SK-MEL-5 (cell line): ENCODE measurements around the gene DNER. TPM values are rescaled to one million over a fixed set of nuclear protein-coding genes. Genes with fewer than 3 reads are reported as not detected.

Source experiments
- DNase-seq: peaks from one replicate; pipeline ENCODE4 v3.0.0-alpha.2; 2016; ENCODE audit warnings: low read depth, low spot score
- in situ Hi-C: cut with HindIII; loops from 2 replicates; pipeline ENCODE4 v1.10.0; 2016; ENCODE audit warnings: low sequenced_read_pairs, high pct_unique_total_duplicates, low pct_unique_long_range_greater_than_20kb
- small RNA-seq, 2 experiments: library from RNA; depleted of rRNA; stranded (forward); fragments of <200 nt; gene quantifications; one replicate each; pipeline ENCODE3, GENCODE V24; 2014
- total RNA-seq: library from RNA; depleted of rRNA; stranded (reverse); fragments of >200 nt; shearing (Covaris generic); gene quantifications from 2 replicates; pipeline ENCODE4 v1.2.3, GENCODE V29; 2014; rRNA removed

The DNER gene
- total RNA-seq, 1 experiment from 2014 or later = 34.3 TPM

DNA sequence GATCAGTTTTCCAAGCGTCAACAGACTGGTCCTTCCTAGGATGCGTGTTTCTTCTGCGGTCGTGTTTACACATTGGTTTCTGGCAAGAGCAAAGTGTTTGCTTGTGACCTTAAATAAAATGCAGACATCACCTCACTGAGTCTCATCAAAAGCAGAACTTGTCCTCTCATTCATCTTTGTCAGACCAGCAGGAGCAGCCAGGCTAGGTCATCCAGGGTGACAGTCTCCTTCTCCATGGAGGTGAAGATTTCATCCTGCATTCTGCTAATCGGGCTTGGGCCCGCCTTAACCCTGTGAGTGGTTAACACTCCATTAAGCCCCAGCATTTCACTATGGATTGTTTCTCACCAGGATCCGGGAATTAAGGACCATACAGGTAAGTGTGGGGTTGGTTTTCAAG is 379.0 kb downstream of the DNER start:
- no peak for DNase-seq
- in situ Hi-C loops = no loop called here

- in situ Hi-C loops = no loop called here
- no peak for DNase-seq
Measured at GRCh38 chr2:229330952-229331351, 383.4 kb downstream of the DNER start.

DNA sequence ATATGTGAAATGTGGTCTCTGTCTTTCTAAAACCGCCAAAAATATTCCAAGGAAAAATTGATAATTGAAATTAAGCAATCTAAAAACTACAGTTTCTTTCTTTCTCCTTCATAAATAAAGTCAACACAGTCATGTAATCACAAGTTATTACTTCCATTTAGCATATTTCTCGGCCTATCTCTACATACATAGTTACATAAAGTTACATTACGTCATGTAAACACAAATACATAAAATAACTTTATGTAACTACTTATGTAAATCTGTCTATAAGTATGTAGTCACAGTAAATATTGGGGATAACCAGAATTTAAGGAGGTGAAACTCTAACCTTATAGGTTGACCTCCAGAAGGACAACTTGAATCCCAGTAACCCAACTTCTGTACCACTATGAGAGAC is 394.8 kb downstream of the DNER start:
- no peak for DNase-seq
- in situ Hi-C loops = no loop called here

- no peak for DNase-seq
- in situ Hi-C loops = no loop called here
Measured at GRCh38 chr2:229314117-229314516, 400.2 kb downstream of the DNER start.

DNA sequence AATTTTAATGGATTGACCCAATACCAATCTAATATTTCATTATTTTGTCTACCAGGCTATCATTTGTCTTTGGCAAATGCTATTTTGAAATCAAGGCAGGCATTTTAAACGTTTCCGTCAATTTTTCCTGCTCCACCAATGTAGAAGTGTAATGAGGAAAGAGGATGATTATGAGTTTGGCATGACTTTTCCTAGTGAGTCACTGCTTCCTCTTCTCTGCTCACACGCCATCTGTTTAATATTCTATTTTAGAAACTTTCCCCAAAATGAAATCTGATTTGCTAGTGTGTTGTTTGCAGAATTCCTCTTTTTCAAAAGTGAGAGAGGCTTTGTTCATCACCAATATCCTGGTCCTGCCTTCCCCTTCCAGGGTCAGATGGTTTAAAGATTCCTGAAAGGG is 400.8 kb downstream of the DNER start:
- DNase-seq = no peak

More for the DNA sequence above, 400.8 kb downstream of the DNER start:
- in situ Hi-C loops = no loop called here

Small RNAs within 50 kb of the gene (small RNA-seq; reads per million reads assigned to genes)
- 0 reads per million in 2 experiments for gene RNU7-9P

Other genes with a start within 250 kb of the DNER start
- 115 and 125 TPM in 2 replicates for gene TRIP12, start 207.5 kb upstream of the DNER start, total RNA-seq
- 0.45 and 0.67 TPM in 2 replicates for gene FBXO36, start 207.9 kb upstream of the DNER start, total RNA-seq